ENCODE results near the gene TEX51.

- TF ChIP-seq CTCF (IDR thresholded peaks at IDR 0.05; ENCODE audit: low read length), result no peak
- TF ChIP-seq EZH2 (optimal IDR thresholded peaks at IDR 0.05; ENCODE audit: low read depth, low read length), result no peak
- no peak for TF ChIP-seq EZH2phosphoT487 (IDR thresholded peaks at IDR 0.05; ENCODE audit: low read length)
Measured at GRCh38 chr2:126881591-126881990, 17.1 kb upstream of the TEX51 start.
